Natural killer cell (primary cell): ENCODE data around the gene TCN2. TPM values are rescaled to one million over a fixed set of nuclear protein-coding genes. Genes with fewer than 3 reads are reported as not detected.
A peak's percentile ranks its signal among the peaks of the same experiment; 100 is the strongest.

Source experiments
- ATAC-seq, 3 donors: fragments of 150-1000 bp in 2 of 3; fragments of 200-7000 bp in 1 of 3; cut with Tn5 transposase; 1 replicate in 1 of 3; 2 replicates in 2 of 3; pipeline ENCODE4 v1.10.0; 2021; ENCODE audit warnings: mild to moderate bottlenecking in 2 of 3, moderate library complexity in 2 of 3
- DNase-seq, 2 donors: peaks; one replicate each; pipeline versions ENCODE4 v3.0.0 to v3.0.0-alpha.2; 2013 to 2021; ENCODE audit warnings: mixed read lengths in 1 of 2
- H3K27ac ChIP-seq: one replicate; pipeline ENCODE4 v1.5.1; 2013; ENCODE audit warnings: mild to moderate bottlenecking, low read length
- H3K27me3 ChIP-seq: one replicate; pipeline ENCODE4 v1.6.1; 2013; ENCODE audit warnings: low read length; ENCODE audit not compliant: control insufficient read depth, insufficient read depth
- H3K36me3 ChIP-seq: one replicate; pipeline ENCODE4 v1.6.1; 2013; ENCODE audit warnings: low read length; ENCODE audit not compliant: control insufficient read depth, insufficient read depth
- H3K4me1 ChIP-seq: one replicate; pipeline ENCODE4 v1.6.1; 2013; ENCODE audit warnings: low read length; ENCODE audit not compliant: control insufficient read depth, insufficient read depth
- H3K4me3 ChIP-seq: one replicate; pipeline ENCODE4 v1.5.1; 2013; ENCODE audit warnings: low read length
- H3K9me3 ChIP-seq: one replicate; pipeline ENCODE4 v1.6.1; 2013; ENCODE audit warnings: low read length; ENCODE audit not compliant: control insufficient read depth, insufficient read depth
- H3K27ac Mint-ChIP-seq, 2 donors: one replicate each; pipeline ENCODE4 v1.8.0; 2022; ENCODE audit warnings: mild to moderate bottlenecking in 2 of 2, mixed read lengths in 2 of 2, moderate library complexity in 1 of 2
- H3K27me3 Mint-ChIP-seq, 2 donors: one replicate each; pipeline ENCODE4 v1.8.0; 2022; ENCODE audit warnings: low read depth in 2 of 2, mixed read lengths in 2 of 2
- H3K36me3 Mint-ChIP-seq: one replicate; pipeline ENCODE4 v1.8.0; 2022; ENCODE audit warnings: mixed read lengths
- H3K4me1 Mint-ChIP-seq, 2 donors: one replicate each; pipeline ENCODE4 v1.8.0; 2022; ENCODE audit warnings: mixed read lengths in 2 of 2
- H3K4me3 Mint-ChIP-seq: one replicate; pipeline ENCODE4 v1.8.0; 2022; ENCODE audit warnings: mild to moderate bottlenecking, moderate library complexity, mixed read lengths
- H3K9me3 Mint-ChIP-seq, 2 donors: one replicate each; pipeline ENCODE4 v1.8.0; 2022; ENCODE audit warnings: mixed read lengths in 2 of 2
- WGBS: methylation state at CpG from one replicate; pipeline ENCODE4 v1.1.7; 2013; ENCODE audit warnings: missing lambda C conversion rate; ENCODE audit not compliant: insufficient coverage; 5-methylcytosine and 5-hydroxymethylcytosine counted together
- intact Hi-C: fragments of 100-400 bp; cut with micrococcal nuclease; formaldehyde crosslinking; loops from one replicate; pipeline ENCODE4 v1.14.2; 2022
- total RNA-seq, 4 donors: library from RNA; stranded (reverse); fragments of 120-200 nt in 1 of 4; gene quantifications; one replicate each; pipeline versions ENCODE4 v1.2.3 to v1.2.4, GENCODE V29; 2013 to 2022
- TF ChIP-seq, protein P1 (sequence below): fragments of 200-600 bp; IDR thresholded peaks from one replicate; pipeline ENCODE4 v1.8.0; 2022; ENCODE audit warnings: antibody characterized with exemption

TCN2 gene
- total RNA-seq, 3 donors from 2014 or later (not counting 1 experiment from before 2014, with no cell fraction given) = 0.42 to 1.2 (median 0.95) TPM

DNA sequence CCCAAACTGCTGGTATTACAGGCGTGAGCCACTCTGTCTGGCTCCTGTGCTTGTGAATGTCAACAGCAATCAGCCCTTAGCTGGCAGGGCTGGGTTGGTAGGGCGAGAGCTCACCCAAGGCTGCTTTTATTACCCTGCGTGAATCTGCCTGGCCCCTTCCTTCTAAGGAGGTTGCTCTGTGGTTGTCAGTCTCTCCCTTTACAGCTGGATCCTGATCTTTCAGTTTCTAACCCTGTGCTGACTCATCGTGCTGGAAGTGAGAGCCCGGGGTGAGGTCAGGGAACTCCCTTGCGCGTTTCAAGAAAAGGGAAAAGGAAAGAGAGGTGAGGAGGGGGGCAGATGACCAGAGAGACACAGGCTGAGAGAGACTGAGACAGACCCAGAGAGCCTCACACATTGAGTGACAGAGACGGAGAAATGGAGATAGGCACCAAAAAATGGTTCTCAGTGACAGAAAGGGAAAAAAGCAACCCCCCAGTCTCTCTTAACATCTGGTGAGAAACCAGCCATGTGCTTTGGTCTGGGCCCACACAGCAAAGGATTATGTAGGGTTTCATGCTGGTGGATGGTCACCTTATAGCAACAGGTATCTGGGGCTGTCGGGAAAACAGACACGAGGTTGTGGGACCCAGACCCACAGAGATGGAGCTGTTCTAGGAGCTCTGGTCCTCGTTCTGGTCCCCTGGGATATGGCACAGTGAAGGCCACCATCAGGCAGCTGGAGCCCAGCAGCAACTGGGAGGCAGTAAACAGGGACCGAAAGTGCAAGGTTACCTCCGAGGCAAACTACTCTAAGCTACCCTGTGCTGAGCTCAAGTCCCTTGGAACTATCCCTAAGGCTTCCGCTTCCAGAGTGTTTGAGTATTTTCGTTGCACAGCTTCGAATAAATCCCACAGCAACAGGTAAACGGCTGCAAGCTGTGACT lies 2.5 kb downstream of the TCN2 start:
- Mint-ChIP-seq H3K27ac (peak overlapping the region in 1 of 2 donors; percentile 39), H3K4me1 (peaks cover 13 to 27% of the 10 kb centered on the region in 2 donors), H3K4me3 (no peak overlapping the region), H3K9me3 (no peaks in the 10 kb centered on the region), H3K27me3 (peaks cover 0 to 7% of the 10 kb centered on the region in 2 donors), H3K36me3 (no peaks in the 10 kb centered on the region)
- Histone ChIP-seq H3K27me3 (no peaks in the 10 kb centered on the region), H3K4me1 (peaks cover 47% of the 10 kb centered on the region), H3K27ac (no peak overlapping the region), H3K36me3 (no peaks in the 10 kb centered on the region), H3K4me3 (no peak overlapping the region), H3K9me3 (no peaks in the 10 kb centered on the region)
- ATAC-seq (no peak), DNase-seq (no peak)
- WGBS = 52% methylated on average over 17 of the region's 17 CpGs
- intact Hi-C loops = no loop called here
- TF ChIP-seq, protein P1, sequence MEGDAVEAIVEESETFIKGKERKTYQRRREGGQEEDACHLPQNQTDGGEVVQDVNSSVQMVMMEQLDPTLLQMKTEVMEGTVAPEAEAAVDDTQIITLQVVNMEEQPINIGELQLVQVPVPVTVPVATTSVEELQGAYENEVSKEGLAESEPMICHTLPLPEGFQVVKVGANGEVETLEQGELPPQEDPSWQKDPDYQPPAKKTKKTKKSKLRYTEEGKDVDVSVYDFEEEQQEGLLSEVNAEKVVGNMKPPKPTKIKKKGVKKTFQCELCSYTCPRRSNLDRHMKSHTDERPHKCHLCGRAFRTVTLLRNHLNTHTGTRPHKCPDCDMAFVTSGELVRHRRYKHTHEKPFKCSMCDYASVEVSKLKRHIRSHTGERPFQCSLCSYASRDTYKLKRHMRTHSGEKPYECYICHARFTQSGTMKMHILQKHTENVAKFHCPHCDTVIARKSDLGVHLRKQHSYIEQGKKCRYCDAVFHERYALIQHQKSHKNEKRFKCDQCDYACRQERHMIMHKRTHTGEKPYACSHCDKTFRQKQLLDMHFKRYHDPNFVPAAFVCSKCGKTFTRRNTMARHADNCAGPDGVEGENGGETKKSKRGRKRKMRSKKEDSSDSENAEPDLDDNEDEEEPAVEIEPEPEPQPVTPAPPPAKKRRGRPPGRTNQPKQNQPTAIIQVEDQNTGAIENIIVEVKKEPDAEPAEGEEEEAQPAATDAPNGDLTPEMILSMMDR = no peak

DNA sequence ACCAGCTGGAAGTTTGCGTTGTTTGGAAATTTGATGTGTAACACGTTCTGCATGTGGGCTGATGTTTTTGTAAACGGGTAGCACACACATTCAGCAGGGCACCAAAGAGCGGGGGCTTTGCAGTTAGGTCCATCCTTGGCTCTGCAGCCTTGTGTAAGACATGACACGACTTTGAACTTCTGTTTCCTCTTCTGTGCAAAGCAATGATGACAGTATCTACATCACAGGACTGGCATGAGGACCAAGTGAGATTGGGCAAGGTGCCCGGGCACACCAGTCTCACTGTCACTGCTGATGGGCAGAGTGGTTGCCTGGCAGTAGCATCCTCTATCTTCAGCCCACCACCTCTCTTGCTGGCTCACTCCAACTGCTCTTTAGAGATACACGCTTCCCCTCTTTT lies 3.3 kb downstream of the TCN2 start:
- H3K27me3 Mint-ChIP-seq = peaks cover 0 to 7% of the 10 kb centered on the region in 2 donors
- H3K27ac Mint-ChIP-seq = no peak overlapping the region
- Histone ChIP-seq H3K4me1 (peaks cover 46% of the 10 kb centered on the region), H3K9me3 (no peaks in the 10 kb centered on the region), H3K36me3 (no peaks in the 10 kb centered on the region), H3K4me3 (no peak overlapping the region), H3K27me3 (no peaks in the 10 kb centered on the region), H3K27ac (no peak overlapping the region)
- no peak overlapping the region for H3K4me3 Mint-ChIP-seq
- WGBS = 68% methylated on average over 6 of the region's 7 CpGs
- H3K4me1 Mint-ChIP-seq = peaks cover 13 to 26% of the 10 kb centered on the region in 2 donors
- H3K36me3 Mint-ChIP-seq = no peaks in the 10 kb centered on the region
- ATAC-seq (no peak), DNase-seq (no peak)
- TF ChIP-seq, protein P1 = no peak
- H3K9me3 Mint-ChIP-seq = no peaks in the 10 kb centered on the region
- intact Hi-C loops = no loop called here

DNA sequence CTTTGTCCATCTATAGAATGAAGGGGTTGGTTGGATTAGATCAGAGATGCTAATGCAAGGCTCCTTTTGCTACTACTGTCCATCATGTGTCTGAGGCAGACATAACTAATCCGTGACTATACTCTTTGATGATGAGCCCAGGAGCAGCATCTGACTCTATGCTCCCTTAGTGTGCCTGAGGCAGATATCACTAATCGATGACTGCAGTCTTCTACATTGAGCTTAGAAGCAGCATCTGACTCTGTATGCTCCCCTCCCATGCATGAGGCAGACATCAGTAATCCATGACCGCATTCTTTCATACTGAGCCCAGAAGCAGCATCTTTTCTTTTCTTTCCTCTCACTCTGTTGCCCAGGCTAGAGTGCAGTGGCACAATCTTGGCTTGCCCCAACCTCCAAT lies 4.2 kb downstream of the TCN2 start:
- Mint-ChIP-seq H3K27me3 (peaks cover 0 to 7% of the 10 kb centered on the region in 2 donors), H3K27ac (no peak overlapping the region), H3K4me3 (no peak overlapping the region), H3K4me1 (peaks cover 5 to 17% of the 10 kb centered on the region in 2 donors), H3K9me3 (no peaks in the 10 kb centered on the region), H3K36me3 (no peaks in the 10 kb centered on the region)
- H3K27ac ChIP-seq = no peak overlapping the region
- DNase-seq = no peak
- no peak for ATAC-seq
- WGBS = 97% methylated on average over 3 of the region's 3 CpGs
- no peaks in the 10 kb centered on the region for H3K36me3 ChIP-seq
- no peaks in the 10 kb centered on the region for H3K27me3 ChIP-seq
- no peak overlapping the region for H3K4me3 ChIP-seq
- intact Hi-C loops = no loop called here
- peaks cover 37% of the 10 kb centered on the region for H3K4me1 ChIP-seq
- no peaks in the 10 kb centered on the region for H3K9me3 ChIP-seq
- TF ChIP-seq, protein P1 = no peak
